Retina (tissue), 1 donor: ENCODE results near the gene DGCR8.

Experiments
- DNase-seq: peaks from one replicate; pipeline ENCODE4 v3.0.0-alpha.2; 2016

The DGCR8 gene

DNA sequence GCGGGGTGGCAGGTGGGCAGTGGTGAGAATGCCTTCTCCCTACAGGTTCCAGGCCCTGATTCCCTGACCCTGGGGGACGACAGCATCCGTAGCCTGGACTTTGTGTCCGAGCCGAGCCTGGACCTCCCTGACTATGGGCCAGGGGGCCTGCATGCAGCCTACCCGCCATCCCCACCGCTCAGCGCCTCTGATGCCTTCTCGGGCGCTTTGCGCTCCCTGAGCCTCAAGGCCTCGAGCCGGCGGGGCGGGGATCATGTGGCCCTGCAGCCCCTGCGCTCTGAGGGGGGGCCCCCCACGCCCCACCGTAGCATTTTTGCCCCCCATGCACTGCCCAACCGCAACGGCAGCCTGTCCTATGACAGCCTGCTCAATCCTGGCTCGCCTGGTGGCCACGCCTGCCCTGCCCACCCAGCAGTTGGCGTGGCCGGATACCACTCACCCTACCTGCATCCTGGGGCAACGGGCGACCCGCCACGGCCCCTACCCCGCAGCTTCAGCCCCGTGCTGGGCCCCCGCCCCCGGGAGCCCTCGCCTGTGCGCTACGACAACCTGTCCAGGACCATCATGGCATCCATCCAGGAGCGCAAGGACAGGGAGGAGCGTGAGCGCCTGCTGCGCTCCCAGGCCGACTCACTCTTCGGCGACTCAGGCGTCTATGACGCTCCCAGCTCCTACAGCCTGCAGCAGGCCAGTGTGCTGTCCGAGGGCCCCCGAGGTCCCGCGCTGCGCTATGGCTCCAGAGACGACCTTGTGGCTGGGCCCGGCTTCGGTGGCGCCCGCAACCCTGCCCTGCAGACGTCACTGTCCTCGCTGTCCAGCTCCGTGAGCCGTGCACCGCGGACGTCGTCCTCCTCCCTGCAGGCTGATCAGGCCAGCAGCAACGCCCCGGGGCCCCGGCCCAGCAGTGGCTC is 62.9 kb downstream of the DGCR8 start:
- DNase-seq, result no peak

GRCh38 chr22:20143883-20144665 is 64.0 kb downstream of the DGCR8 start:
- DNase-seq, result no peak

- no peak for DNase-seq
These were observed 65.3 kb downstream of the DGCR8 start for GRCh38 chr22:20145206-20145831.

DNA sequence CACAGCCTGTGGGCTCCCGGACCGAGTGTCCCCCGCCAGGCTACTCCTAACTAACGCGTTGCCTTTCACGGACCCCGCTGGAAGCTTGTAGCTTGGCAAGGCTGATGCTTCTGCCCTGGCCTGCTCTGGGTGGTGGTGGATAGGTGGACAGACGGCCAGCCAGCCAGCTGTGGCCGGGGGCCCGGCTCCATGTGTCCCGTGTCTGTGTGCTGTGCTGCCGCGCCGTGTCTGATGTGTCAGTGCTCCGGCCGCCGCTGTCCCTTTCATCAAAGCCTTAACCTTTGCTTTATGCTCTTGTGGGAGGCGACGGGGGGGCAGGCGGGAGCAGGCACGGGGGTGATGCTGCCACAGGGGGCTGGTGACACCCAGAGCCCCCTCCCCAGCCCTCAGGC is 65.8 kb downstream of the DGCR8 start:
- no peak for DNase-seq

GRCh38 chr22:20146777-20147176 is 66.7 kb downstream of the DGCR8 start:
- no peak for DNase-seq

GRCh38 chr22:20147237-20147988 is 67.4 kb downstream of the DGCR8 start:
- no peak for DNase-seq

- DNase-seq, result no peak
These were observed 68.4 kb downstream of the DGCR8 start for GRCh38 chr22:20148414-20148813.

DNA sequence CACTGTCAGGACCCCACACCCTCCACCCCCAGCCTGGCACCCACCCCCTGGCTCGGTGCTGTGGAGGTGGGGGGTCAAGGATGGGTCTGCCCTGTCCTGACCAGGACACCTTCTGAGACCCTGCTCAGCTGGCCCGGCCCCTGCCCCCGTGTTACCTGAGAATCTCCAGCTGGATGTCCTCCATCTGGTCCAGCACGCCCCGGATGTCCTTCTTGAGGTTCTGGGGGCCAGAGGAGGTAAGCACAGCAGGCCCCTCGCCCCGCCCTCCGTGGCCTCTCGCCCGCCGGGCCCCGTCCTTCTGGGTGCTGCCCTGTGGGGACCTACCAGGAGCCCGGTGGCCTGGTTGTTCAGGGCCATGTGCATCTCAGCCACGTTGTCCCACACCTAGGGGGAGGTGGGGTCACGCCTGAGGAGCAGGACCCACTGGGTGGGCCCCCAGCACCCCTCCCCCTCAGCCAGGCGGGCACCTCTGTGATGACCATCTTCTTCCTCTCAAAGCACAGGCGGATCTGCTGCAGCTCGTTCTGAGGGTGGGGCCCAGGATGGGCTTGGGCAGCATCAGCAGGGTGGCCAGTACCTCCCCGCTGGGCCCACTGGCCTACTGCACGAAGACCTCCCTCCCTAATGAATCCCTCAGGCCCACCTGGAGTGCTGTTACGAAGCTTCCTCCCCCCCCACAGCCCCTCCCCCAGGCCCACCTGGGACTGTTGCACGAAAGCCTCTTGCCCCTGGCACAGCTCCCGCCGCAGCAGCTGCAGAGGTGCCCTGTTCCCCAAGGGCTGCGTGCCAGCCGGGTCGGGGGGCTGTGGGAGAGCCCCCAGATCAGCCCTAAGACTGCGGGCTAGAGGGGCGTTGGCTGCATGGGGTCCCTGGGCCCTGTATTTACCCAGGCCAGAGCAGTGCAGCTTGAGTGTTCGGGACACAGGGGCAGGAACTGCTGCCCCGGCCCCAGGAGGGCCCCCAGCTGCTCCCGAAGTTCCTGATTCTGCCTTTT is 69.5 kb downstream of the DGCR8 start:
- no peak for DNase-seq

DNA sequence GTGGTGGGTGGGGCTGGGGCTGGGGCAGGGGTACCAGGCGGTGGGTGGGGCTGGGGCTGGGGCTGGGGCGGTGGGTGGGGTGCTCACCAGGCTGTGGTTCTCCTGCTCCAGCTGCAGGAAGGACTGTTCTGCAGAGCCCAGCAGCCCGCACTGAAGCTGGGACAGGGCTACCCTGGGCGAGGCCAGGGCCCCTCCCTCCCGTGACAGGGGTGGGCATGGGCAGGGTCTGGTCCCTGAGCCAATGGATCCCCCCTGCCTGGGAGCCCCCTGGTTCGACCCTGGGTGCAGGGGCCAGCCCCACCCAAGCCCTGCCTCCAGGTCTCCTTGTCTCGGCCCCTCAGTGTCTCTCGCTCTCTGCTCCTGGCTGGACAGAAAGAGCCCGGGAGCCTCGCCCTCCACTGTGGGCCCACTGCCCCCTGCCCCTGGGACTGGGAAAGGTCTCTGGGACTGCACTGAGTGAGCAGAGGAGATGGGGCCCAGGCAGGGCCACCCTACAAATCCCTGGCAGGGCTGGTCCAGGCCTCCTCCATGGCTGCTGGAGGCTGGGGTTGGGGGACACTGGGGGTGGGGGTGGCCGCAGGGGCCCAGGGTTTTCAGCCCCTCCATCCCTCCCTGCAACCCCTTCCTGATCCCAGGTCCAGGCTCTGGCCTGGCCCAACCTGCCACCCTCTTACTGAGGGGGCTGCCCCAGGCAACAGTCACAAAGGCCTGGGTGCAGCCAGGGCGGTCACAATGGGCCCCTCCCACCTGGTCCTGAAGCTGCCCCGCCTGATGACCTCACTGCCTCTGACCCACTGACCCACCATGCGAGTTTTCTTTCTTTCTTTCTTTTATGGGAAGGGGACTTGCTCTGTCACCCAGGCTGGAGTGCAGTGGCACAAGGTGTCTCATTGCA is 70.6 kb downstream of the DGCR8 start, which contains the start of gene CCDC188:
Gene CCDC188, minus strand, starts transcription at position 675 of the 895 bp plus-strand sequence. Its CDS starts 69 bp downstream, at position 606.
- no peak for DNase-seq

GRCh38 chr22:20151276-20151588 is 71.2 kb downstream of the DGCR8 start:
- DNase-seq, result no peak

GRCh38 chr22:20152464-20152890 is 72.4 kb downstream of the DGCR8 start:
- no peak for DNase-seq

DNA sequence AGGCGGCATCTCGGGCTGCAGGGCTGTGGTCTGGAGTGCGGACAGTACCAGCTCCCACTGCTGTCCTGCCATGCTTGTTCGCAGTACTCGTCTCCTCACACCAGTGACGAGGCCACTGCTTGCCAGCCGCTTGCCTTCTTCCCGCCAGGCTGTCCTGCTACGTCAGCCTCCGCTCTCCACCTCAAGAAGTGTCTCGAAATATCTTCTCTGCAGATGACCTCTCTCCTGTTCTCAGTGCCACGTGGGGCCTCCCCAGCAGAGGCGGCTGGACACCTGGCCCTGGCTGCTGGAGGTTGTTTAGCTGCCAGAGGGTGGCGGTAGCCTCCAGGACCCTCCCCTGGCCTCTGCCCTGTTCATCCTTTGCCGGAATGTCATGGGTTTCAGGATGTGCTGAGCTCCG is 73.9 kb downstream of the DGCR8 start:
- no peak for DNase-seq

DNA sequence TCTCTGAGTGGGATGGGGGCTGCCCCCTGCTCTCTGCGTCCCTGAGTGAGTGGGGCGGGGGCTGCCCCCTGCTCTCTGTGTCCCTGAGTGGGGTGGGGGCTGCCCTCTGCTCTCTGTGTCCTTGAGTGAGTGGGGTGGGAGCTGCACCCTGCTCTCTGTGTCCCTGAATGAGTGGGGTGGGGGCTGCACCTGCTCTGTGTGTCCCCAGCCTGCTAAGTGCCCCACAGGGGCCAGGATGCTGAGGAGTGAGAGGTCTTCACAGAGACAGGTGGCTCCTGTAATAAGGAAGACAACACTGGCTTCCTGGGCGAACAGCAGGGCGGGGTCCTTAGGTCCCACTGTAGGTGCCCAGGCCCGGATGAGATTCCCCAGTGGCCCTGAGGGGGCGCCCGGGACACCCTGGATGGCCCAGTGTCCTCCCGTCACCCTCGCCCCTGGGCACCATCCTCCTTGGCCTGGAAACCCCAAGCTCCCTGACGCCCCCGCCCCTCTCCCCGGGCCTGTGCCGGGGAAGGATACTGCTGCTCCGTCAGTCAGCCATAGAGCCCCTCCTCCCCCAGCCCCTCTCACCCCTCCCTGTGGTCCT is 74.7 kb downstream of the DGCR8 start:
- DNase-seq, result no peak

DNA sequence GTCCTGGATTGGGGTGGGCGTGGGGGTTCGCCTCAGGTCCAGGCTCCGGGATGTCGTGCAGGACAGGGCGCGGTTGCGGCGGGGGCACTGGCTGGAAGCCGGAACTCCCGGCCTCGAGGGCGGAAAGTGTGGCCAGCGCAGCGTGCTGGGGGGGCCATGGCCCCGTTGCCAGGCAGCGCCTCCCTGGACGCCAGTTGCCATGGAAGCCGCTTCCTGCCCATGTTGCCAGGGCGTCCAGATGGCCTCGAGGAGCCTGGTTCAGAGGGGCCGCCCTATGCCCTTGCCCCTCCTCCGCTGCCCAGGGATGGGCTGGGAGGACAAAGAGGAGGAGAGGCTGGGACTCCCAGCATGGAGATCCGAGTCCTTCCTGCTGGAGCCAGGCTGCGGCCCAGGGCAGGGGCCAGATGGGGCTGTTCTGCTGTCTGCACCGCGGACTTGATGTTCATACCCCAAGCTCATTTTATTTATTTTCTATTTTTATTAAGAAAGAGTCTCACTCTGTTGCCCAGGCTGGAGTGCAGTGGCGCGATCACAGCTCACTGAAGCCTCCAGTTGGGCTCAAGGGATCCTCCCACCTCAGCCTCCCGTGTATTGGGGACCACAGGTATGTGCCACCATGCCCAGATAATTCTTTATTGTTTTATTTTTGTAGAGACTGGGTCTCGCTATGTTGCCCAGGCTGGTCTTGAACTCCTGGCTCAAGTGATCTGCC is 75.4 kb downstream of the DGCR8 start:
- DNase-seq, result peak; percentile 94

GRCh38 chr22:20156042-20156389 is 76.0 kb downstream of the DGCR8 start:
- no peak for DNase-seq

DNA sequence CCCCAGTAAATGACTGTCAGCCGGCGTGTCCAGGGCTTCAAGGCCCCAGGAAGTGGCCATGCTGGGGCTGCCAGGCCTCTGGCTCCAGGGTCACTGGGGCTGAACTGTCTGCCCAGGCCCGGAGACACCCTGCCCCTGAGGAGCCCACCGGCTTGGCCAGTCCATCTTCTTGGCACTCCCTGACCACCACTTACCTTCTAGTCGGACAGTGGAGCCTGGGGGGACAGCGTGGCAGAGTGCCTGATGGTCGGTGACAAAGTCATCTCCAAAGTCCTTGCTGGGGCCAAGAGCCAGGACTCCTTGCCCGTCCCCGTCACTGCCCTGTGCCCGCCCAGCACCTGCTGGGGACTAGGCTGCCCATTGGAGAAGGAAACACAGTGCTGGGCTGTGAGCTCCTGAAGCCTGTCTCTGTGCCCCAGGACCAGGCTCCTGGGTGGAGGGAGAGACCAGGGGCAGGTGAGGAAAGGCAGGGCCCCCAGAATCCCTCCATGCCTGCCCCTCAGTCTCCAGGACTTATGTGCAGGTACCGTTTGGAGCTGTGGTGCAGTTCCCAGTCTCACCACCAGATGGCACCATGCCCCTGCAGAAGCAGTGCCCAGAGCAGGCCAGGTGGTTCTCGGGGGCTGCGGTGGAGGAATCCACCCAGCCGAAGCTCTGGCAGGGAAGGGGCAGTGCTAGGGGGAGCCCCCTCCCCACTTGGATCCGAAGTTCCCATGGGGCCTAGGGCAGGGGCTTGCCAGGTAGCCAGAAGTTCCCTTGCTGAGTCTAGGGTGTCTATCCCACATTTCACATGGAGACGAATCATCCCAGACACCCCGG is 76.8 kb downstream of the DGCR8 start:
- peak; percentile 94 for DNase-seq

- no peak for DNase-seq
These were observed 77.6 kb downstream of the DGCR8 start for GRCh38 chr22:20157430-20158183.
